NCI-H2107 (cell line): ENCODE measurements around the gene SHPK.

Experiments used
- DNase-seq: peaks from one replicate; lab custom pipeline; 2025; lab: John Stamatoyannopoulos, UW

The SHPK gene

GRCh38 chr17:3660311-3660891 is 24.4 kb upstream of the SHPK start:
- no peak for DNase-seq

GRCh38 chr17:3659541-3660111 is 23.6 kb upstream of the SHPK start:
- DNase-seq, result no peak

GRCh38 chr17:3658784-3659449 is 22.9 kb upstream of the SHPK start:
- DNase-seq, result no peak

- no peak for DNase-seq
Observed at GRCh38 chr17:3657874-3658783, 22.1 kb upstream of the SHPK start.

GRCh38 chr17:3657588-3657869 is 21.5 kb upstream of the SHPK start:
- DNase-seq, result no peak

GRCh38 chr17:3656755-3657587 is 20.9 kb upstream of the SHPK start:
- no peak for DNase-seq

- DNase-seq, result no peak
Observed at GRCh38 chr17:3656353-3656752, 20.3 kb upstream of the SHPK start.

- no peak for DNase-seq
Observed at GRCh38 chr17:3655766-3656165, 19.7 kb upstream of the SHPK start.

- DNase-seq, result no peak
Observed at GRCh38 chr17:3647769-3648555, 11.9 kb upstream of the SHPK start.

- no peak for DNase-seq
Observed at GRCh38 chr17:3647251-3647650, 11.2 kb upstream of the SHPK start.

GRCh38 chr17:3645310-3645709 is 9.3 kb upstream of the SHPK start:
- no peak for DNase-seq

GRCh38 chr17:3643889-3644349 is 7.9 kb upstream of the SHPK start:
- no peak for DNase-seq

GRCh38 chr17:3641717-3642486 is 5.9 kb upstream of the SHPK start:
- no peak for DNase-seq

- DNase-seq, result no peak
Observed at GRCh38 chr17:3641014-3641413, 5.0 kb upstream of the SHPK start.

- DNase-seq, result no peak
Observed at GRCh38 chr17:3639981-3640596, 4.0 kb upstream of the SHPK start.

GRCh38 chr17:3636908-3637373 is 891 bp upstream of the SHPK start:
- no peak for DNase-seq

GRCh38 chr17:3635474-3636153 is 436 bp downstream of the SHPK start:
- no peak for DNase-seq

GRCh38 chr17:3632287-3632686 is 3.8 kb downstream of the SHPK start:
- no peak for DNase-seq

- no peak for DNase-seq
Observed at GRCh38 chr17:3630781-3631180, 5.3 kb downstream of the SHPK start.
